Keratinocyte (primary cell): ENCODE data around the gene AFDN. TPM values are rescaled to one million over a fixed set of nuclear protein-coding genes. Genes with fewer than 3 reads are reported as not detected.

Source experiments
- DNase-seq: peaks from one replicate; pipeline ENCODE4 v3.0.0-alpha.2; 2011; ENCODE audit warnings: low read depth, missing footprints, low spot score
- FAIRE-seq: peaks from 2 replicates; lab custom pipeline; 2011; peaks lifted over from hg19 to GRCh38; lab: Jason Lieb, UNC
- H2AFZ ChIP-seq: 2 replicates; pipeline ENCODE4 v1.6.0; 2012; ENCODE audit warnings: low read length, control low read depth, inconsistent platforms; ENCODE audit not compliant: control insufficient read depth
- H3K27ac ChIP-seq: 2 replicates; pipeline ENCODE4 v1.5.1; 2011; ENCODE audit warnings: low read length; ENCODE audit not compliant: control insufficient read depth, insufficient read depth
- H3K27me3 ChIP-seq: 3 replicates; pipeline ENCODE4 v1.6.0; 2011; ENCODE audit warnings: low read length; ENCODE audit not compliant: control insufficient read depth, insufficient read depth; ENCODE audit errors: extremely low read depth
- H3K36me3 ChIP-seq, 2 experiments: 2 replicates in 1 of 2; 3 replicates in 1 of 2; pipeline ENCODE4 v1.5.1; 2011; ENCODE audit warnings: low read length in 2 of 2, mild to moderate bottlenecking in 1 of 2; ENCODE audit not compliant: control insufficient read depth in 2 of 2, insufficient read depth in 2 of 2; ENCODE audit errors: extremely low read depth in 1 of 2
- H3K4me1 ChIP-seq: 3 replicates; pipeline ENCODE4 v1.5.1; 2011; ENCODE audit warnings: low read length; ENCODE audit not compliant: control insufficient read depth, insufficient read depth; ENCODE audit errors: extremely low read depth
- H3K4me2 ChIP-seq: 3 replicates; pipeline ENCODE4 v1.6.0; 2011; ENCODE audit warnings: low read depth, low read length; ENCODE audit not compliant: control insufficient read depth, insufficient read depth; ENCODE audit errors: extremely low read depth
- H3K4me3 ChIP-seq, 3 experiments: fragments of 200-600 bp in 1 of 3; sonication (generic) in 1 of 3; 2 replicates in 2 of 3; 3 replicates in 1 of 3; pipeline ENCODE4 v1.5.1; 2011 to 2016; ENCODE audit warnings: low read length in 3 of 3, mild to moderate bottlenecking in 3 of 3, control low read depth in 2 of 3, inconsistent platforms in 1 of 3, low read depth in 1 of 3, mixed read lengths in 1 of 3, mixed run types in 1 of 3, moderate library complexity in 1 of 3; ENCODE audit not compliant: control insufficient read depth in 2 of 3, insufficient read depth in 2 of 3; ENCODE audit errors: extremely low read depth in 1 of 3
- H3K79me2 ChIP-seq: 2 replicates; pipeline ENCODE4 v1.6.0; 2012; ENCODE audit warnings: low read length; ENCODE audit not compliant: control insufficient read depth, insufficient read depth
- H3K9ac ChIP-seq: 3 replicates; pipeline ENCODE4 v1.6.0; 2011; ENCODE audit warnings: low read length; ENCODE audit not compliant: control insufficient read depth, insufficient read depth; ENCODE audit errors: extremely low read depth
- H3K9me1 ChIP-seq: 3 replicates; pipeline ENCODE4 v1.6.0; 2011; ENCODE audit warnings: low read length; ENCODE audit not compliant: control insufficient read depth, insufficient read depth; ENCODE audit errors: extremely low read depth
- H3K9me3 ChIP-seq: 2 replicates; pipeline ENCODE4 v1.5.1; 2012; ENCODE audit warnings: low read depth, low read length; ENCODE audit not compliant: control insufficient read depth
- H4K20me1 ChIP-seq: 3 replicates; pipeline ENCODE4 v1.6.0; 2011; ENCODE audit warnings: low read length; ENCODE audit not compliant: control insufficient read depth, insufficient read depth; ENCODE audit errors: extremely low read depth
- EZH2 ChIP-seq: IDR thresholded peaks from one replicate; pipeline ENCODE4 v1.6.1; 2012; ENCODE audit warnings: inconsistent platforms, mild to moderate bottlenecking, low read length, moderate library complexity
- dilution Hi-C: fragments of 300-500 bp; cut with MboI; formaldehyde crosslinking; loops from one replicate; pipeline ENCODE4 v1.7.0; 2020; ENCODE audit warnings: low sequenced_read_pairs; ENCODE audit not compliant: extremely low pct_ligation_motif_present
- polyA plus RNA-seq, 5 experiments: library from polyadenylated mRNA; depleted of rRNA in 3 of 5; stranded (reverse) in 3 of 5; stranded (forward) in 1 of 5; unstranded in 1 of 5; fragments of >200 nt; gene quantifications; 1 replicate in 1 of 5; 2 replicates in 3 of 5; 3 replicates in 1 of 5; pipeline versions ENCODE4 v1.2.1 to v1.2.3, GENCODE V29; 2011 to 2012; ENCODE audit warnings: missing spikeins in 2 of 5, low read depth in 1 of 5, low replicate concordance in 1 of 5
- TF ChIP-seq, protein P1 (sequence below), 3 experiments: IDR thresholded peaks in 1 of 3; conservative IDR thresholded peaks in 1 of 3; optimal IDR thresholded peaks in 1 of 3; 2 replicates in 2 of 3; 3 replicates in 1 of 3; pipeline versions ENCODE3 to v1.5.1; 2011; ENCODE audit warnings: low read length in 3 of 3, mild to moderate bottlenecking in 3 of 3, moderate library complexity in 2 of 3, control low read depth in 1 of 3, inconsistent platforms in 1 of 3; ENCODE audit not compliant: insufficient read depth in 2 of 3; ENCODE audit errors: extremely low read depth in 1 of 3

Gene AFDN
- polyA plus RNA-seq, 1 donor (not counting 4 experiments of a cell fraction or from before 2014, with no cell fraction given): 46.5 TPM

DNA sequence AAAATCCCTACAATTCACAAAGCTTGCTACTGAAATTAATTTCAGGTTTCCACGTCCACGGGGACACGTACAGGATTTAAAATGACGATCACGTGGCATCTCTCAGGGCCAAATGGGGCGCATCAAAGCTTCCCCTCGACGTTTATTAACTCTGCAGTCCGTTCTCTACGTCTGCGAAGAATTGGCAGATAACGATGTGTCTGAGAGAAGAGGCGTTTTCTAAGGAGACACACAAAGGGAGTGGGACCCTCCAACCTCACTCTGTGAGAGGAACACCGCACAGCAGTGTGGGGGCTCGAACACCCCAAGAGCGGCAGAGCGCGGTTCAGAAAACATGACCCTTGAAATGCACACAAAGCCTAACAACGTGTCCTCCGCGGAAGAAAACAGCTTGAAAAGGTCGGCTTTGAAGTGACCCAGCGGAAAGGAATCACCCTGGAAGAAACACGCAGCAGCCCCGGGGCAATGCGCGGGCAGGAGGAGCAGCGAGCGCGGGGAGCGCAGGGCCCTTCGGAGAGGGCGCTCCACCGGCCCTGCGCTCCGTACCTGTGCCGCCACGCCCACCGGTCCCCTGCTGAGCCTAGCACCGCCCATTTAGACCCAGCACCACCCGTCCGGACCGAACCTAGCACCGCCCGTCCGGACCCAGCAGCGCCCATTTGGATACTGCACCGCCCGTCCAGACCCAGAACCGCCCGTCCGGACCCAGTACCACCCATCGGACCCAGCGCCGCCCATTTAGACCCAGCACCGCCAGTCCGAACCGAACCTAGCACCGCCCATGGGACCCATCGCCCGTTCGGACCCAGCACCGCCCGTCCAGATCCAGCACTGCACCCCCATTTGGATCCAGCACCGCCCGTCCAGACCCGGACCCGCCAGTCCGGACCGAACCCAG lies 1.1 kb upstream of the AFDN start:
- no peak for FAIRE-seq
- H3K36me3 ChIP-seq: no peaks in the 10 kb centered on the region
- H3K9me3 ChIP-seq: no peaks in the 10 kb centered on the region
- H3K4me1 ChIP-seq: peaks cover 24% of the 10 kb centered on the region
- no peak for TF ChIP-seq EZH2
- TF ChIP-seq, protein P1, sequence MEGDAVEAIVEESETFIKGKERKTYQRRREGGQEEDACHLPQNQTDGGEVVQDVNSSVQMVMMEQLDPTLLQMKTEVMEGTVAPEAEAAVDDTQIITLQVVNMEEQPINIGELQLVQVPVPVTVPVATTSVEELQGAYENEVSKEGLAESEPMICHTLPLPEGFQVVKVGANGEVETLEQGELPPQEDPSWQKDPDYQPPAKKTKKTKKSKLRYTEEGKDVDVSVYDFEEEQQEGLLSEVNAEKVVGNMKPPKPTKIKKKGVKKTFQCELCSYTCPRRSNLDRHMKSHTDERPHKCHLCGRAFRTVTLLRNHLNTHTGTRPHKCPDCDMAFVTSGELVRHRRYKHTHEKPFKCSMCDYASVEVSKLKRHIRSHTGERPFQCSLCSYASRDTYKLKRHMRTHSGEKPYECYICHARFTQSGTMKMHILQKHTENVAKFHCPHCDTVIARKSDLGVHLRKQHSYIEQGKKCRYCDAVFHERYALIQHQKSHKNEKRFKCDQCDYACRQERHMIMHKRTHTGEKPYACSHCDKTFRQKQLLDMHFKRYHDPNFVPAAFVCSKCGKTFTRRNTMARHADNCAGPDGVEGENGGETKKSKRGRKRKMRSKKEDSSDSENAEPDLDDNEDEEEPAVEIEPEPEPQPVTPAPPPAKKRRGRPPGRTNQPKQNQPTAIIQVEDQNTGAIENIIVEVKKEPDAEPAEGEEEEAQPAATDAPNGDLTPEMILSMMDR (optimal IDR thresholded peaks at IDR 0.05 in 1 of 3, IDR thresholded peaks at IDR 0.05 in 1 of 3, conservative IDR thresholded peaks at IDR 0.05 in 1 of 3; ENCODE audit: extremely low read depth in 1 of 3, insufficient read depth in 2 of 3, low read length in 3 of 3): peak in 1 of 3 experiments; percentile 38
- peaks cover 3% of the 10 kb centered on the region for H4K20me1 ChIP-seq
- no peaks in the 10 kb centered on the region for H3K27me3 ChIP-seq
- dilution Hi-C loops: no loop called here
- peak overlapping the region; percentile 74 for H3K9ac ChIP-seq
- peak overlapping the region; percentile 95 for H2AFZ ChIP-seq
- H3K9me1 ChIP-seq: no peaks in the 10 kb centered on the region
- H3K27ac ChIP-seq: peak overlapping the region; percentile 54
- H3K79me2 ChIP-seq: peaks cover 30% of the 10 kb centered on the region
- peak overlapping the region; percentile 79 to 96 (median 81) for H3K4me3 ChIP-seq
- peak overlapping the region; percentile 89 for H3K4me2 ChIP-seq
- no peak for DNase-seq

- no peaks in the 10 kb centered on the region for H3K27me3 ChIP-seq
- TF ChIP-seq, protein P1 (optimal IDR thresholded peaks at IDR 0.05 in 1 of 3, IDR thresholded peaks at IDR 0.05 in 1 of 3, conservative IDR thresholded peaks at IDR 0.05 in 1 of 3; ENCODE audit: extremely low read depth in 1 of 3, insufficient read depth in 2 of 3, low read length in 3 of 3): peak in 2 of 3 experiments; percentile 44 to 62
- no peak for TF ChIP-seq EZH2
- H3K4me1 ChIP-seq: peaks cover 30% of the 10 kb centered on the region
- peak overlapping the region; percentile 79 to 96 (median 81) for H3K4me3 ChIP-seq
- peak overlapping the region; percentile 95 for H2AFZ ChIP-seq
- no peaks in the 10 kb centered on the region for H3K9me3 ChIP-seq
- dilution Hi-C loops: no loop called here
- H3K9ac ChIP-seq: peak overlapping the region; percentile 74
- H3K9me1 ChIP-seq: peaks cover 2% of the 10 kb centered on the region
- H3K4me2 ChIP-seq: peak overlapping the region; percentile 89
- FAIRE-seq (no peak), DNase-seq (no peak)
- H4K20me1 ChIP-seq: peaks cover 3% of the 10 kb centered on the region
- peaks cover 36% of the 10 kb centered on the region for H3K79me2 ChIP-seq
- peak overlapping the region; percentile 54 for H3K27ac ChIP-seq
- H3K36me3 ChIP-seq: no peaks in the 10 kb centered on the region
These were observed 348 bp upstream of the AFDN start for GRCh38 chr6:167826230-167826895.
